ENCODE measurements around the gene SH3RF1. TPM values are rescaled to one million over a fixed set of nuclear protein-coding genes. Genes with fewer than 3 reads are reported as not detected.

Gene SH3RF1
- polyA plus RNA-seq, 2 donors = 1.8 to 3.1 TPM

DNA sequence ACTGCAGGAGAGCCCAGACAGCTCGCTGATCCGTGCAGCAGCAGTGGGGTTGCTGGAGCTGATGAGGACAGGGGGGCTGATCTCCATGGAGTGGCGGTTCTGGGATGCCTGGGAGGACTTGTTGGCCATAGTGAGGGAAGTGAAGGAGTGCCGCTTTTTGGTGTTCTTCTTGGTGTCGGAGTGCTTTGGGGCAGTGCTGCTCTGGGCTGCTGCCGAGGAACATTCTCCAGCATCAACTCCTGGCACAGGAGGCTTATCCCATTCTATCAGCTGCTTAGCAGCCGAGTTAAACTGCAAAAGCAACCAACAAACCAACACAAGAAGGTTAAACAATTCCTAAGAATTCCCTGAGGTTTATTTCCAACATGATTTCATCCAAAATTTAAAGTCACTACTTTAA is 134.4 kb downstream of the SH3RF1 start:
- Histone ChIP-seq H3K4me1 (ENCODE audit: control insufficient read depth in 2 of 2, insufficient read depth in 2 of 2, low read length in 1 of 2) (no peaks in the 10 kb centered on the region), H3K27ac (ENCODE audit: low read depth in 2 of 2, low read length in 1 of 2) (no peak overlapping the region), H3K27me3 (ENCODE audit: control insufficient read depth in 1 of 2, insufficient read depth in 2 of 2, low read length in 2 of 2) (no peaks in the 10 kb centered on the region), H3K4me3 (ENCODE audit: low read depth in 1 of 2, low read length in 2 of 2) (no peak overlapping the region), H3K36me3 (ENCODE audit: control insufficient read depth in 2 of 2, insufficient read depth in 2 of 2, low read length in 1 of 2) (peaks cover 0 to 2% of the 10 kb centered on the region in 2 donors), H3K9me3 (ENCODE audit: control insufficient read depth in 2 of 2, insufficient read depth in 1 of 2, low read depth in 1 of 2, low read length in 1 of 2) (no peaks in the 10 kb centered on the region)
- 79 to 93% methylated on average over 7 of the region's 7 CpGs for WGBS, 2 donors

DNA sequence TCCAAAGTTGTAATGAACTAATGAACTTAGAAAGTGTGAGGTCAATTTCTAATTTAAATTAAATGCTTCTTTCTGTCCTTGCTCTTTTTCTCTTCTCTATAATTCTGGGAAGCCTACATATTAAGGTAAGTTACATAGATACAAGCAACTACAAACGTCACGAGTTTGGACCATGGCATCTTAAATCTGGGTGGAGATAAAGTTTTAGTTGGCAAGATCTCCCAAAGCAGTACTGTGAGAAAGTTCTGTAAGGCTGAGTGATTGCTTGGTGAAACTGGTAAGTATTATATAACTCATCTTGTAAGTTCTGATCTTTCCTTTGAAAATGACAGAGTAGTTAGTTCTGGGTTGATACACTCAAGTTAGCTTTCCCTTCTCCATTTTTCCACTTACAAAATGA is 135.0 kb downstream of the SH3RF1 start:
- no peaks in the 10 kb centered on the region for H3K27me3 ChIP-seq (ENCODE audit: control insufficient read depth in 1 of 2, insufficient read depth in 2 of 2, low read length in 2 of 2)
- no peaks in the 10 kb centered on the region for H3K9me3 ChIP-seq (ENCODE audit: control insufficient read depth in 2 of 2, insufficient read depth in 1 of 2, low read depth in 1 of 2, low read length in 1 of 2)
- H3K4me3 ChIP-seq (ENCODE audit: low read depth in 1 of 2, low read length in 2 of 2) = no peak overlapping the region
- 54 to 56% methylated on average over 2 of the region's 2 CpGs for WGBS, 2 donors
- H3K4me1 ChIP-seq (ENCODE audit: control insufficient read depth in 2 of 2, insufficient read depth in 2 of 2, low read length in 1 of 2) = no peaks in the 10 kb centered on the region
- H3K36me3 ChIP-seq (ENCODE audit: control insufficient read depth in 2 of 2, insufficient read depth in 2 of 2, low read length in 1 of 2) = peaks cover 0 to 2% of the 10 kb centered on the region in 2 donors
- no peak overlapping the region for H3K27ac ChIP-seq (ENCODE audit: low read depth in 2 of 2, low read length in 1 of 2)

DNA sequence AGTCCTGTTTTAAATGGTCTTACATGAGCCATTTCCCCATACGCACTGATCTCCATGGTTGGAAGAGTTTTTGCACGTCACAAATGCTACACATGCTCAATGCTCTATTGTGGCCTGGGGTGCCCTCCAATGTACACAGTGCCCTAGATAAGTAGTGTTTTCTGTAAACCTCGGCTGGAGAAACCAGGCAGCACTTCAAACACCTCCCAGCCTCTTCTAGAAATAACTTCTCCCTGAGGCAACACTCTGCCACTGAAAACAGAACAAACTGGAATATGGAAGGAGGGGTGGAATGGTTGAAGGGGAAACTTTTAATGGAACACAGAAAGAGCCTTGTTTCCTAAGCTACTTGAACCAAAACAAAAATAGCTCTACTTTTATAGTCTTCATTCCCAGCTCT is 136.8 kb downstream of the SH3RF1 start:
- H3K4me1 ChIP-seq (ENCODE audit: control insufficient read depth in 2 of 2, insufficient read depth in 2 of 2, low read length in 1 of 2) = no peaks in the 10 kb centered on the region
- no peaks in the 10 kb centered on the region for H3K9me3 ChIP-seq (ENCODE audit: control insufficient read depth in 2 of 2, insufficient read depth in 1 of 2, low read depth in 1 of 2, low read length in 1 of 2)
- peaks cover 0 to 2% of the 10 kb centered on the region in 2 donors for H3K36me3 ChIP-seq (ENCODE audit: control insufficient read depth in 2 of 2, insufficient read depth in 2 of 2, low read length in 1 of 2)
- H3K27me3 ChIP-seq (ENCODE audit: control insufficient read depth in 1 of 2, insufficient read depth in 2 of 2, low read length in 2 of 2) = no peaks in the 10 kb centered on the region
- no peak overlapping the region for H3K27ac ChIP-seq (ENCODE audit: low read depth in 2 of 2, low read length in 1 of 2)
- no peak overlapping the region for H3K4me3 ChIP-seq (ENCODE audit: low read depth in 1 of 2, low read length in 2 of 2)
- 40 to 45% methylated on average over 3 of the region's 3 CpGs for WGBS, 2 donors

DNA sequence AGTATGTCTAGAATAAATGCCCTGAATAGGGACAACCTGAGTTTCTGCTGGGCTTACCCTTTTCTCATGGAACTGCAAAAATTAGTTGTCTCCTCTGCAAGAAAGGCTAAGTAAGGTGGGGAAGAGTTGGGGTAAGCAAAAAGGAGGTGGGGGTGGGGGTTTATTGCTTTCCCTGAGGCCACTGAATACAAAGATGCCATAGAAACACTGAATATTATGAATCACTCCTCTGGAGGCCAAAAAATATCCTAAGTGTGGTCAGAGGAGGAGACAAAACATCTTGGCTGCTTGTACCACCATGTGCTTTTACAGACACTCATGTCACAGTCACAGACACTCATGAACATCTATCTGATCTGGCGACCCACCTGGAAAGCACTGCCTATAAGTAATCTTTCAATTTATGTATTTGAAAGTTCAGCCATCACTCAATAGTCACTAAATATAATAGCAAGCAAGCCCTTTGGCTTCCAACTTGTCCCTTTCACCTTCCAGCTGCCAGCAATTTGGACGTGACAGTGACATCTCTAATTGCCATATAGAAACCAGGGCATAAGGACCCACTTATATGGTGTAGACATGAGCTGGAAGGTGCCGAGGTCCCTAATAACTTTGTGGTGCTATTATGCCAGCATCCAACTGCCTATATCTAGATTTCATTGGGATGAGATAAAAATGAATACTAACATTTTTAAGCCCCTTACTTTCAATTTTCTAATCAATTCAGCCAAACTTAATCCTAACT is 138.0 kb downstream of the SH3RF1 start:
- H3K9me3 ChIP-seq (ENCODE audit: control insufficient read depth in 2 of 2, insufficient read depth in 1 of 2, low read depth in 1 of 2, low read length in 1 of 2) = no peaks in the 10 kb centered on the region
- no peak overlapping the region for H3K4me3 ChIP-seq (ENCODE audit: low read depth in 1 of 2, low read length in 2 of 2)
- H3K27me3 ChIP-seq (ENCODE audit: control insufficient read depth in 1 of 2, insufficient read depth in 2 of 2, low read length in 2 of 2) = no peaks in the 10 kb centered on the region
- H3K36me3 ChIP-seq (ENCODE audit: control insufficient read depth in 2 of 2, insufficient read depth in 2 of 2, low read length in 1 of 2) = peaks cover 0 to 2% of the 10 kb centered on the region in 2 donors
- H3K27ac ChIP-seq (ENCODE audit: low read depth in 2 of 2, low read length in 1 of 2) = no peak overlapping the region
- H3K4me1 ChIP-seq (ENCODE audit: control insufficient read depth in 2 of 2, insufficient read depth in 2 of 2, low read length in 1 of 2) = no peaks in the 10 kb centered on the region
- 93 to 94% methylated on average over 3 of the region's 3 CpGs for WGBS, 2 donors

DNA sequence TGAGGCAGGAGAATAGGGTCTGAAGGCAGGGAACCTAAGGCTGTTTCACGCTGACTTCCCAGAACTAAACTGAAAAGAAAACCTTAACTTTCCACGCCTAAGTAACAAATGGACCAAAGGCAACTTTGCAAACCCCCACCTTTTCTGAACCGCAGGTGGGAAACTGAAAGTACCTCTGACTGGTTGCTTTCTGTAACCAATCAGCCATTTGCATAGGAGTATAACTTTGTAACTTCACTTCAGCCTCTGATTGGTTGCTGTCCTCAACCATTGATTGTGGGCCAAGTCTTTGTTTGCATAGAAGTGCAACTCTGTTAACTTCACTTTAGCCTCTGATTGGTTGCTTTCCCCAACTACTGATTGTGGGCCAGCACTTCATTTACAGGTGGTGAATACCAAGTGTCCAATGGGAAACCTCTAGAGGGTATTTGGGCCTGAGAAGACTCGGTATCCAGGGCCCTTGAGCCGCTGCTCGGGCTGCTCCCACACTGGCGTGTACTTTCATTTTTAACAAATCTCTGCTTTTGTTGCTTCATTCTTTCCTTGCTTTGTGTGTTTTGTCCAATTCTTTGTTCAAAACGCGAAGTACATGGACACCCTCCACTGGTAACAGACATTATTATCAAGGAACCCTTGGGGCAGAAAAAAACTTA is 139.1 kb downstream of the SH3RF1 start:
- WGBS, 2 donors = 95 to 96% methylated on average over 9 of the region's 9 CpGs
- Histone ChIP-seq H3K9me3 (ENCODE audit: control insufficient read depth in 2 of 2, insufficient read depth in 1 of 2, low read depth in 1 of 2, low read length in 1 of 2) (no peaks in the 10 kb centered on the region), H3K27me3 (ENCODE audit: control insufficient read depth in 1 of 2, insufficient read depth in 2 of 2, low read length in 2 of 2) (no peaks in the 10 kb centered on the region), H3K27ac (ENCODE audit: low read depth in 2 of 2, low read length in 1 of 2) (no peak overlapping the region), H3K4me3 (ENCODE audit: low read depth in 1 of 2, low read length in 2 of 2) (no peak overlapping the region), H3K4me1 (ENCODE audit: control insufficient read depth in 2 of 2, insufficient read depth in 2 of 2, low read length in 1 of 2) (no peaks in the 10 kb centered on the region), H3K36me3 (ENCODE audit: control insufficient read depth in 2 of 2, insufficient read depth in 2 of 2, low read length in 1 of 2) (peaks cover 0 to 2% of the 10 kb centered on the region in 2 donors)

DNA sequence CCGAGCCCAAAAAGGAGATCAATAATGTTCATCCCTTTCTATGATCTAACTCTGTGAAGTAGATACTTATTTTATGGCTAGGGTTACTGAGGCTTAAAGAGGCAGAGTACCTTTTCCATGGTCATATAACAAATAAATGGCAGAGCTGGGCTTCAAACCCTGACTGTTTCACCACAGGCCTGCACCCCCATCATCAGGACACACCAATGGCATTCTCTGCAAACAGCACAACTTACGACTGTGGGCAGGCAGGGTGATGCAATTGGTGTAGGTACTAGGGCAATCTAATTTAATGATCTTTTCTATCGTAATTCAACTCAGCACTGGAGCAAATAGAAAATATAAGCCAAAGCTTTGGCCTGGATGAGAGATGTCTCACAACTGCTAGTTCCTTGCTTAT is 141.9 kb downstream of the SH3RF1 start:
- Histone ChIP-seq H3K27ac (ENCODE audit: low read depth in 2 of 2, low read length in 1 of 2) (no peak overlapping the region), H3K4me3 (ENCODE audit: low read depth in 1 of 2, low read length in 2 of 2) (no peak overlapping the region), H3K4me1 (ENCODE audit: control insufficient read depth in 2 of 2, insufficient read depth in 2 of 2, low read length in 1 of 2) (peaks cover 0 to 4% of the 10 kb centered on the region in 2 donors), H3K27me3 (ENCODE audit: control insufficient read depth in 1 of 2, insufficient read depth in 2 of 2, low read length in 2 of 2) (no peaks in the 10 kb centered on the region), H3K9me3 (ENCODE audit: control insufficient read depth in 2 of 2, insufficient read depth in 1 of 2, low read depth in 1 of 2, low read length in 1 of 2) (no peaks in the 10 kb centered on the region), H3K36me3 (ENCODE audit: control insufficient read depth in 2 of 2, insufficient read depth in 2 of 2, low read length in 1 of 2) (no peaks in the 10 kb centered on the region)
- 90 to 94% methylated on average over 3 of the region's 3 CpGs for WGBS, 2 donors

DNA sequence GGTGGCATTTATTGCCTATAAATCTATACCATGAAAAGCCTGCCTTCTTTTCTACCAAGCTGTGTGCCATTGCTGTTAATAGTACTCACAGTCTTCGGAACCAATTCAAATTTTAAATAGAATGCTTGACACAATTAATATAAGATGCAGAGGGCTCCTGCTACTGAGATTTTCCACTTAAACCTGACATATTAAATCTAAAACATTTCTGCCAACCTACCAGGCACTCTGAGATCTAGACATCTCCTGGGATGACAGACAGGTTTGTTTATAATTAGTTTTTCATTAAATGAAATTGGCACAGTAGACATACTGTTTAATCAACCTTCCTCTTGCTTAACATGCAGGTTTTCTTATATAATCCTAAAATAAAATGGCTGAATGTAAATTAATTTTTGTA is 143.4 kb downstream of the SH3RF1 start:
- Histone ChIP-seq H3K9me3 (ENCODE audit: control insufficient read depth in 2 of 2, insufficient read depth in 1 of 2, low read depth in 1 of 2, low read length in 1 of 2) (no peaks in the 10 kb centered on the region), H3K36me3 (ENCODE audit: control insufficient read depth in 2 of 2, insufficient read depth in 2 of 2, low read length in 1 of 2) (no peaks in the 10 kb centered on the region)
- 100% methylated on average over 1 of the region's 1 CpG for WGBS, 2 donors

DNA sequence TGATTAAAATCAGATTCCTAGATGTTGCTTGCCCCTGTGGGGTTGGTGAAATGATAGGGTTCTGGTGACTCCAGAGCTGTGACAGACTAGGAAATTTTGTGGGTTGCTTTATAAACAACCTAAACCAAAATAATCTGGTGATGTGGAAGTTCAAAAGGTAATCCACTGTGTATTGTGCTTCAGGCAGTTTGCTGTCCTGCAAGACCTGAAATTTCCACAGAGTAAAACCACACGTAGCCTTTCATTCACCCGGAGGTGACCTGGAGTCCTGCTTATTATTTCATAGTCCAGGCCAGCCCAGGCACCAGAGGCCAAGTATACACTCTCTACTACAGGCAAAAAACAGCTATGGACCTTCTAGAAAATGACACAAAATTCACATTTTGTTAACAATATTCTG is 146.1 kb downstream of the SH3RF1 start:
- WGBS, 2 donors = 64 to 65% methylated on average over 2 of the region's 2 CpGs
- H3K36me3 ChIP-seq (ENCODE audit: control insufficient read depth in 2 of 2, insufficient read depth in 2 of 2, low read length in 1 of 2) = peaks cover 0 to 4% of the 10 kb centered on the region in 2 donors
- no peaks in the 10 kb centered on the region for H3K27me3 ChIP-seq (ENCODE audit: control insufficient read depth in 1 of 2, insufficient read depth in 2 of 2, low read length in 2 of 2)
- H3K4me1 ChIP-seq (ENCODE audit: control insufficient read depth in 2 of 2, insufficient read depth in 2 of 2, low read length in 1 of 2) = peaks cover 0 to 4% of the 10 kb centered on the region in 2 donors
- H3K27ac ChIP-seq (ENCODE audit: low read depth in 2 of 2, low read length in 1 of 2) = no peak overlapping the region
- no peaks in the 10 kb centered on the region for H3K9me3 ChIP-seq (ENCODE audit: control insufficient read depth in 2 of 2, insufficient read depth in 1 of 2, low read depth in 1 of 2, low read length in 1 of 2)
- no peak overlapping the region for H3K4me3 ChIP-seq (ENCODE audit: low read depth in 1 of 2, low read length in 2 of 2)

More for the DNA sequence above, 143.4 kb downstream of the SH3RF1 start:
- no peak overlapping the region for H3K4me3 ChIP-seq (ENCODE audit: low read depth in 1 of 2, low read length in 2 of 2)
- peaks cover 0 to 4% of the 10 kb centered on the region in 2 donors for H3K4me1 ChIP-seq (ENCODE audit: control insufficient read depth in 2 of 2, insufficient read depth in 2 of 2, low read length in 1 of 2)
- H3K27me3 ChIP-seq (ENCODE audit: control insufficient read depth in 1 of 2, insufficient read depth in 2 of 2, low read length in 2 of 2) = no peaks in the 10 kb centered on the region
- H3K27ac ChIP-seq (ENCODE audit: low read depth in 2 of 2, low read length in 1 of 2) = no peak overlapping the region

DNA sequence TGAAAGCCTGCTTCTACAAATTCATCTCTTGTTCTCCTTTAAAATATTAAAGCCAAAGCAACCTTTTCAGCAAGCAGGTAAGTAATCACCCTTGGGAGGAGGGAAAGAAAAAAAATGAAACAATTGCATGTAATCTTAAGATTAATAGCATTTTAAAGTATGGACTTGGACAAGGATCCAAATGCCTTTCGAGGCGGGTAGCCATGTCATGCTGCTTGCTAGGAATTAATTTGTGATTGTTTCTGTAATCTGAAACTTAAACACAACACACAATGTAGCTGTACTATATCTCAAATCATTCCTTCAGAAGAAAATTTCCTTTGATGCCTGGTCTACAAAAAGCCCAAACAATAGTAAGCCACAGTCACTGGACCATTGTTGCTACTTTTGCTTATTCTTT is 148.3 kb downstream of the SH3RF1 start:
- no peak overlapping the region for H3K4me3 ChIP-seq (ENCODE audit: low read depth in 1 of 2, low read length in 2 of 2)
- WGBS, 2 donors = 72 to 81% methylated on average over 2 of the region's 2 CpGs
- H3K27me3 ChIP-seq (ENCODE audit: control insufficient read depth in 1 of 2, insufficient read depth in 2 of 2, low read length in 2 of 2) = no peaks in the 10 kb centered on the region
- H3K27ac ChIP-seq (ENCODE audit: low read depth in 2 of 2, low read length in 1 of 2) = no peak overlapping the region
- H3K9me3 ChIP-seq (ENCODE audit: control insufficient read depth in 2 of 2, insufficient read depth in 1 of 2, low read depth in 1 of 2, low read length in 1 of 2) = no peaks in the 10 kb centered on the region
- peaks cover 0 to 6% of the 10 kb centered on the region in 2 donors for H3K36me3 ChIP-seq (ENCODE audit: control insufficient read depth in 2 of 2, insufficient read depth in 2 of 2, low read length in 1 of 2)
- peaks cover 0 to 4% of the 10 kb centered on the region in 2 donors for H3K4me1 ChIP-seq (ENCODE audit: control insufficient read depth in 2 of 2, insufficient read depth in 2 of 2, low read length in 1 of 2)
